Raji (cell line): ENCODE results near the gene DNAI2.

Source experiments
- POLR2A ChIP-seq: IDR thresholded peaks from 2 replicates; pipeline ENCODE4 v1.6.1; 2011; ENCODE audit warnings: low read depth, low read length, control low read depth; ENCODE audit not compliant: insufficient read depth

Gene DNAI2

GRCh38 chr17:74336307-74336706, 62.3 kb downstream of the DNAI2 start:
- TF ChIP-seq POLR2A: no peak

GRCh38 chr17:74337834-74338500, 63.9 kb downstream of the DNAI2 start:
- no peak for TF ChIP-seq POLR2A

GRCh38 chr17:74339537-74340195, 65.6 kb downstream of the DNAI2 start:
- TF ChIP-seq POLR2A: no peak

GRCh38 chr17:74340470-74341023, 66.5 kb downstream of the DNAI2 start:
- no peak for TF ChIP-seq POLR2A

GRCh38 chr17:74342224-74342623, 68.2 kb downstream of the DNAI2 start:
- no peak for TF ChIP-seq POLR2A

- TF ChIP-seq POLR2A: no peak
Observed at GRCh38 chr17:74343121-74343520, 69.1 kb downstream of the DNAI2 start.

- no peak for TF ChIP-seq POLR2A
Observed at GRCh38 chr17:74343526-74344284, 69.7 kb downstream of the DNAI2 start.

- no peak for TF ChIP-seq POLR2A
Observed at GRCh38 chr17:74344658-74345057, 70.6 kb downstream of the DNAI2 start.

GRCh38 chr17:74345433-74346241, 71.6 kb downstream of the DNAI2 start:
- TF ChIP-seq POLR2A: no peak

GRCh38 chr17:74347646-74348045, 73.6 kb downstream of the DNAI2 start:
- TF ChIP-seq POLR2A: no peak

GRCh38 chr17:74349120-74349519, 75.1 kb downstream of the DNAI2 start:
- TF ChIP-seq POLR2A: no peak

- TF ChIP-seq POLR2A: no peak
Observed at GRCh38 chr17:74350486-74350885, 76.5 kb downstream of the DNAI2 start.

GRCh38 chr17:74351552-74352210, 77.6 kb downstream of the DNAI2 start:
- no peak for TF ChIP-seq POLR2A

- TF ChIP-seq POLR2A: no peak
Observed at GRCh38 chr17:74353446-74354060, 79.5 kb downstream of the DNAI2 start.

- no peak for TF ChIP-seq POLR2A
Observed at GRCh38 chr17:74354123-74354522, 80.1 kb downstream of the DNAI2 start.

GRCh38 chr17:74354561-74354960, 80.5 kb downstream of the DNAI2 start:
- TF ChIP-seq POLR2A: no peak
